Activated CD4-positive, CD25-positive, alpha-beta regulatory T cell treated with anti-CD3 and anti-CD28 coated beads, Interleukin-2, amount 50 U/mL, for 72 hours (primary cell): ENCODE measurements around the gene ATP6V1G2.

Source experiments
- DNase-seq: peaks from one replicate; pipeline ENCODE4 v3.0.0; 2021

The ATP6V1G2 gene

GRCh38 chr6:31546958-31547726 lies 734 bp upstream of the ATP6V1G2 start, which contains the start of gene NFKBIL1:
TSS of gene NFKBIL1 (plus strand) at chr6:31547608. CDS start at chr6:31547695, 87 bp downstream.
- peak; percentile 82 for DNase-seq

- DNase-seq: no peak
These were observed 1.1 kb downstream of the ATP6V1G2 start for GRCh38 chr6:31545291-31545690.

- DNase-seq: no peak
These were observed 1.7 kb downstream of the ATP6V1G2 start for GRCh38 chr6:31544676-31545075.

GRCh38 chr6:31543639-31544038 lies 2.8 kb downstream of the ATP6V1G2 start:
- no peak for DNase-seq

GRCh38 chr6:31541658-31542521 lies 4.5 kb downstream of the ATP6V1G2 start, which contains the start of gene DDX39B:
TSS of gene DDX39B (minus strand) at chr6:31542003. CDS start at chr6:31540532, 1,471 bp downstream.
- DNase-seq: peak; percentile 88

GRCh38 chr6:31541059-31541657 lies 5.2 kb downstream of the ATP6V1G2 start:
- DNase-seq: peak; percentile 69

- no peak for DNase-seq
These were observed 5.8 kb downstream of the ATP6V1G2 start for GRCh38 chr6:31540640-31541039.

GRCh38 chr6:31538805-31539400 lies 7.5 kb downstream of the ATP6V1G2 start:
- no peak for DNase-seq

GRCh38 chr6:31535538-31536324 lies 10.7 kb downstream of the ATP6V1G2 start:
- no peak for DNase-seq

GRCh38 chr6:31534521-31535040 lies 11.8 kb downstream of the ATP6V1G2 start:
- DNase-seq: no peak

GRCh38 chr6:31534011-31534410 lies 12.4 kb downstream of the ATP6V1G2 start:
- DNase-seq: no peak

- no peak for DNase-seq
These were observed 13.0 kb downstream of the ATP6V1G2 start for GRCh38 chr6:31533455-31533841.

- DNase-seq: no peak
These were observed 13.6 kb downstream of the ATP6V1G2 start for GRCh38 chr6:31532644-31533454.

GRCh38 chr6:31531771-31532643 lies 14.4 kb downstream of the ATP6V1G2 start:
- no peak for DNase-seq

- DNase-seq: no peak
These were observed 15.2 kb downstream of the ATP6V1G2 start for GRCh38 chr6:31531162-31531561.

GRCh38 chr6:31530659-31531058 lies 15.7 kb downstream of the ATP6V1G2 start:
- DNase-seq: no peak

- DNase-seq: no peak
These were observed 16.9 kb downstream of the ATP6V1G2 start for GRCh38 chr6:31529329-31530150.

GRCh38 chr6:31528821-31529328 lies 17.5 kb downstream of the ATP6V1G2 start, which contains the start of gene MCCD1:
TSS of gene MCCD1 (plus strand) at chr6:31528962. CDS start at chr6:31529015, 53 bp downstream.
- DNase-seq: no peak
